ENCODE results near the gene PCDHB5.

GRCh38 chr5:141182248-141182647, 47.2 kb downstream of the PCDHB5 start, which contains the start of gene PCDHB16:
- TF ChIP-seq CTCF (IDR thresholded peaks at IDR 0.05; ENCODE audit: low read depth, low read length) = no peak
- TF ChIP-seq EZH2phosphoT487 (IDR thresholded peaks at IDR 0.05; ENCODE audit: low read depth) = no peak

Data from OCI-LY3 (cell line).